A673 (cell line): ENCODE results near the gene INPP5A.

Experiments used
- EZH2 ChIP-seq: fragments of 200-600 bp; sonication (generic); IDR thresholded peaks from 2 replicates; pipeline ENCODE4 v1.6.1; 2017; ENCODE audit warnings: borderline replicate concordance, low read depth, mild to moderate bottlenecking, mixed read lengths, antibody characterized with exemption, low read length; ENCODE audit not compliant: poor library complexity, severe bottlenecking
- TF ChIP-seq, protein P1 (sequence below): fragments of 300-800, 200-600 bp; sonication (generic); conservative IDR thresholded peaks from 2 replicates; pipeline ENCODE4 v1.5.1; 2017; ENCODE audit warnings: low read depth, mild to moderate bottlenecking, antibody characterized with exemption, low read length, moderate library complexity, mixed read lengths

DNA sequence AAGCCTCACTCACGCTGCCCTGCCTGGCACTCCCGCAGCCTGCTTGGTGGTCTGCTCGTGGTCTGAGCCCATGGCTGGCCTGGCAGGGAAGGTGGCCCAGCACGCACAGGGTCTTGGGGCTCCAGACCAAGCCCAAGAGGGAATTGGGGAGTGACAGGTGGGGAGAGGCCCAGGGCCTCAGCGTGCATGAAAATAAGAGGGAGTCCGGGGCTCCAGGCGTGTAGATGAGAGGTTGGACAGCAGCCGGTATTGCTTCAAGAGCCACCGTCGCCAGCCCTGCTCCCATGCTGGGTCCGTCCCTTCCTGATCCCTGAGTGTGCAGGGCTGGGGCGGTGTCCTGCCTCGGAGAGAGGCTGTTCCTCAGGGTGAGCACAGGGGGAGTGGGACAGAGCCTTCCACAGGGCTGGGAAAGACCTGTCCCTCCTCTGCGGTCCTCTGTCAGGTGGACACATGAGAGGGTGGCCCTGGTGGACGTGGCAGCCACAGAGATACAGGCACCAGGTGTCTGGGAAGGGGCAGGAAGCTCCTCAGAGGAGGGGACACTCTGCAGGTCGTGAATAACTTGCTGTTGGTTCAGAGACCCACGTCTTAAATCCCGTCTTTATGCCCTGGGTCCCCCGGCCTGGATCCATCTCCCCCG lies 113.1 kb downstream of the INPP5A start:
- TF ChIP-seq, protein P1, sequence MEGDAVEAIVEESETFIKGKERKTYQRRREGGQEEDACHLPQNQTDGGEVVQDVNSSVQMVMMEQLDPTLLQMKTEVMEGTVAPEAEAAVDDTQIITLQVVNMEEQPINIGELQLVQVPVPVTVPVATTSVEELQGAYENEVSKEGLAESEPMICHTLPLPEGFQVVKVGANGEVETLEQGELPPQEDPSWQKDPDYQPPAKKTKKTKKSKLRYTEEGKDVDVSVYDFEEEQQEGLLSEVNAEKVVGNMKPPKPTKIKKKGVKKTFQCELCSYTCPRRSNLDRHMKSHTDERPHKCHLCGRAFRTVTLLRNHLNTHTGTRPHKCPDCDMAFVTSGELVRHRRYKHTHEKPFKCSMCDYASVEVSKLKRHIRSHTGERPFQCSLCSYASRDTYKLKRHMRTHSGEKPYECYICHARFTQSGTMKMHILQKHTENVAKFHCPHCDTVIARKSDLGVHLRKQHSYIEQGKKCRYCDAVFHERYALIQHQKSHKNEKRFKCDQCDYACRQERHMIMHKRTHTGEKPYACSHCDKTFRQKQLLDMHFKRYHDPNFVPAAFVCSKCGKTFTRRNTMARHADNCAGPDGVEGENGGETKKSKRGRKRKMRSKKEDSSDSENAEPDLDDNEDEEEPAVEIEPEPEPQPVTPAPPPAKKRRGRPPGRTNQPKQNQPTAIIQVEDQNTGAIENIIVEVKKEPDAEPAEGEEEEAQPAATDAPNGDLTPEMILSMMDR, result no peak
- no peak for TF ChIP-seq EZH2
